ENCODE data around the gene ZNF503. TPM values are rescaled to one million over a fixed set of nuclear protein-coding genes. Genes with fewer than 3 reads are reported as not detected.

ZNF503 gene
- polyA plus RNA-seq, 2 of the 4 experiments (the other 2 are of a cell fraction) = 0.54 to 12.8 TPM

DNA sequence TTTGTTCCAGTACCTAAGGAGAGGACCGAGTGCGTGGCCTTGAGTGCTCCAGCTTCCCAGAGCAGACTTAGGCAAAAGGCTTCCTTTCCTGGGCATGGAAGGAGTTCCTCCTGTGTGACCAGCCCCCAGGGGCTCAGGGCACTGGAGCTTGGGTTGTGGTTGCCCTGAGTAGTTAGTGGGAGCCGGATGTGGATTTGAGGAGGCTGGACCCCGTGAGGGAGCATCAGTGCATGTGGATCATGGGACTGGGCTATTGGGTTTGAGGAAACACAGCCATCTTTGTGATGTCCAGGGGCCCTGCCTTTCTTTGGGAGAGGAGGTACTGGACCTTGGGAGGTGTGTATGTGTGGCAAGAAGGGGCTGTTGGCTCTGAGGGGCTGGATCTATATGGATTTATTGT lies 38.2 kb upstream of the ZNF503 start:
- Histone ChIP-seq H3K4me1 (no peaks in the 10 kb centered on the region), H3K27ac (no peak overlapping the region), H3K4me2 (no peak overlapping the region), H3K4me3 (no peak overlapping the region), H3K9me3 (peaks cover 20% of the 10 kb centered on the region)
- WGBS (ENCODE audit: missing lambda C conversion rate) = 67% methylated on average over 4 of the region's 4 CpGs
- FAIRE-seq (no peak), DNase-seq (ENCODE audit: low read depth in 1 of 2, low spot score in 1 of 2) (no peak), ATAC-seq (no peak)
- TF ChIP-seq HOXA7 (CRISPR knock-in tag; IDR thresholded peaks at IDR 0.05) = no peak
- no peak for TF ChIP-seq NR3C1 (IDR thresholded peaks at IDR 0.05)
- TF ChIP-seq POLR2AphosphoS2 (conservative IDR thresholded peaks at IDR 0.05; ENCODE audit: low read length) = no peak
- TF ChIP-seq KDM1A (IDR thresholded peaks at IDR 0.05; ENCODE audit: low read depth) = no peak
- no peak for TF ChIP-seq TP53 (CRISPR knock-in tag; IDR thresholded peaks at IDR 0.05)
- no peak for TF ChIP-seq REST (IDR thresholded peaks at IDR 0.05)
- no peak for TF ChIP-seq EHF (CRISPR knock-in tag; IDR thresholded peaks at IDR 0.05)
- ChIA-PET CTCF (interaction anchor here (1.2 to 1.6 kb wide), 2 partner anchors 9 to 11 kb away, joined by 3 to 6 read pairs; no protein-coding TSS in a partner anchor), POLR2A (no interaction called here)

GRCh38 chr10:75438275-75438674 lies 36.7 kb upstream of the ZNF503 start:
- no peak overlapping the region for H3K27ac ChIP-seq
- ATAC-seq = no peak
- no peak overlapping the region for H3K4me3 ChIP-seq
- FAIRE-seq = no peak
- no peak overlapping the region for H3K4me2 ChIP-seq
- POLR2A ChIA-PET = no interaction called here
- H3K9me3 ChIP-seq = peaks cover 10% of the 10 kb centered on the region
- TF ChIP-seq BCL3 (IDR thresholded peaks at IDR 0.05) = no peak
- TF ChIP-seq HES2 (IDR thresholded peaks at IDR 0.05) = no peak
- no peak for TF ChIP-seq JUN (IDR thresholded peaks at IDR 0.05)
- CTCF ChIA-PET = interaction anchor here (1.4 kb wide), 2 partner anchors 10 to 16 kb away, joined by 4 read pairs; no protein-coding TSS in a partner anchor
- WGBS (ENCODE audit: missing lambda C conversion rate) = 96% methylated on average over 3 of the region's 3 CpGs
- DNase-seq (ENCODE audit: low read depth in 1 of 2, low spot score in 1 of 2) = no peak
- H3K4me1 ChIP-seq = no peaks in the 10 kb centered on the region

DNA sequence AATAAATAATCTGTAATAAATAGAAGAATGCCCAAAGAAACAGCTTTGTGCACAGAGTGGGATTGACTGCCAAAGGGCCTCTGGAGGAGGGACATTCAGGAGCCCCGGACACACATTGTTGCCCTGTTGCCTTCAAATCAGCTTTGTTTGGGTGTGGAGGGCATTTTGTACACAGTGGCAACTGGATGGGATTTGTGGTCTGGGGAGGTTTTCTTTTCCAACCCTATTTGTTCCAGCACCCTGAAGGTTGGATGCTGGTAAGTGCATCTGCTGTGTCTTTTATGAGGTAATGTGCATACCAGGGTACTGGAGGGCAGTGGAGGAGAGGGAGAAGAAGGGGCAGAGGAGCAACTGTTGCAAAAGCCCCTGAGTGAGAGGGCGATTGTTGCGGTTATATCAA lies 36.1 kb upstream of the ZNF503 start:
- CTCF ChIA-PET = interaction anchor here (1.4 kb wide), 2 partner anchors 10 to 17 kb away, joined by 4 read pairs; no protein-coding TSS in a partner anchor

More for the DNA sequence above, 36.1 kb upstream of the ZNF503 start:
- TF ChIP-seq USF2 (IDR thresholded peaks at IDR 0.05) (no peak), RAD21 (conservative IDR thresholded peaks at IDR 0.05 in 1 of 2, IDR thresholded peaks at IDR 0.05 in 1 of 2) (no peak), HOXA7 (CRISPR knock-in tag; IDR thresholded peaks at IDR 0.05) (no peak), ZSCAN20 (CRISPR knock-in tag; IDR thresholded peaks at IDR 0.05) (no peak), HOXB13 (CRISPR knock-in tag; IDR thresholded peaks at IDR 0.05; ENCODE audit: low read depth) (no peak), POLR2AphosphoS2 (conservative IDR thresholded peaks at IDR 0.05; ENCODE audit: low read length) (no peak), MAZ (IDR thresholded peaks at IDR 0.05; ENCODE audit: borderline replicate concordance, low read depth, low read length) (no peak), JUNB (IDR thresholded peaks at IDR 0.05) (no peak), NPAS2 (CRISPR knock-in tag; IDR thresholded peaks at IDR 0.05; ENCODE audit: borderline replicate concordance) (no peak), PBX3 (IDR thresholded peaks at IDR 0.05) (no peak), CBX2 (IDR thresholded peaks at IDR 0.05; ENCODE audit: borderline replicate concordance, low read depth) (no peak), FOSB (CRISPR knock-in tag; IDR thresholded peaks at IDR 0.05) (no peak), MYC (IDR thresholded peaks at IDR 0.05; ENCODE audit: borderline replicate concordance, low read length) (no peak), RNF2 (IDR thresholded peaks at IDR 0.05; ENCODE audit: borderline replicate concordance, low read depth) (no peak), BHLHE40 (IDR thresholded peaks at IDR 0.05; ENCODE audit: low read depth, low read length) (no peak), KDM5A (IDR thresholded peaks at IDR 0.05) (no peak), RARB (CRISPR knock-in tag; IDR thresholded peaks at IDR 0.05) (no peak), CHD2 (IDR thresholded peaks at IDR 0.05; ENCODE audit: low read length, partially characterized antibody) (no peak)
- TF ChIP-seq, protein P1, sequence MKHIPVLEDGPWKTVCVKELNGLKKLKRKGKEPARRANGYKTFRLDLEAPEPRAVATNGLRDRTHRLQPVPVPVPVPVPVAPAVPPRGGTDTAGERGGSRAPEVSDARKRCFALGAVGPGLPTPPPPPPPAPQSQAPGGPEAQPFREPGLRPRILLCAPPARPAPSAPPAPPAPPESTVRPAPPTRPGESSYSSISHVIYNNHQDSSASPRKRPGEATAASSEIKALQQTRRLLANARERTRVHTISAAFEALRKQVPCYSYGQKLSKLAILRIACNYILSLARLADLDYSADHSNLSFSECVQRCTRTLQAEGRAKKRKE (CRISPR knock-in tag; IDR thresholded peaks at IDR 0.05; ENCODE audit: low read depth) = no peak
- Histone ChIP-seq H3K4me1 (no peaks in the 10 kb centered on the region), H3K4me3 (no peak overlapping the region), H3K27ac (no peak overlapping the region), H3K9me3 (peaks cover 5% of the 10 kb centered on the region), H3K4me2 (no peak overlapping the region)
- ATAC-seq = no peak
- POLR2A ChIA-PET = no interaction called here
- DNase-seq (ENCODE audit: low read depth in 1 of 2, low spot score in 1 of 2) = no peak
- 93% methylated on average over 3 of the region's 3 CpGs for WGBS (ENCODE audit: missing lambda C conversion rate)
- FAIRE-seq = no peak

Data from A549 (cell line).